ENCODE results near the gene NENF. TPM values are rescaled to one million over a fixed set of nuclear protein-coding genes. Genes with fewer than 3 reads are reported as not detected.
"Not testable (repeated sequence)": the region's sequence is repeated elsewhere in the genome, so short reads cannot be mapped to it uniquely, and the experiment has no call there.

The NENF gene
- total RNA-seq, 1 donor from 2014 or later = 88.2 TPM

DNA sequence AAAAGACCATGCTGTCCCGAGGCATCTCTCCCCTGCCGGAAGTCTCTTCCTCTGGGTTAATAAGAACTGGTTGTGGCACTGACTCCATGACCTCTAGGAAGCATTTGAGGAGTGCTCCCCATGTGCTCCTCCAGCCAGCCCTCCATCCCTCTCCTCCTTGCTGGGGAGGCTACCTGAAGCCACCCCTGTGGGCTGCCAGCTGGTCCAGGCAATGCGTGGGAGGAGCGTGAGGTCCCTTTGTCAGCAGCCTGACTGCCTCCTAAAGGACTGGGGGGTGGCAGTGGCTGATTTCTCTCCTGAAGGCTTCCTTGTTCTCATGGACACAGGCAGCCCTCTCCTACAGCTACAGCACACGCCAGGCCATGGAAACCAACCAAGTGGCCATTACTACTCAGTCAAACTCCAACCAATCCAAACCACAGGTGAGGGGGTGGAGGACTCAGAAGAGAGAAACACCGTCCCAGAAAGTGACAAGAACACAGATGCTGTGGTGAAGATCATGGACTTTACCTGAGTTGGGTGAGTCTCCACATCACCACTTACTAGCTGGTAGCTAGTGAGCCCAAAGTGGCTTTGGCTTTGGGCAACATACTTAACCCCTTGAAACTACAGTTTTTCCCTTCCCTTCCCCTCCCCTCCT lies 35.2 kb downstream of the NENF start:
- H3K27me3 ChIP-seq (ENCODE audit: control insufficient read depth in 3 of 3, insufficient read depth in 3 of 3, low read length in 3 of 3) = no peaks in the 10 kb centered on the region
- no peaks in the 10 kb centered on the region for H3K36me3 ChIP-seq (ENCODE audit: control insufficient read depth in 3 of 3, insufficient read depth in 3 of 3, low read length in 3 of 3)
- H3K4me1 ChIP-seq (ENCODE audit: control insufficient read depth in 3 of 3, insufficient read depth in 3 of 3, low read length in 3 of 3) = peaks cover 9 to 11% (median 10%) of the 10 kb centered on the region in 3 donors

DNA sequence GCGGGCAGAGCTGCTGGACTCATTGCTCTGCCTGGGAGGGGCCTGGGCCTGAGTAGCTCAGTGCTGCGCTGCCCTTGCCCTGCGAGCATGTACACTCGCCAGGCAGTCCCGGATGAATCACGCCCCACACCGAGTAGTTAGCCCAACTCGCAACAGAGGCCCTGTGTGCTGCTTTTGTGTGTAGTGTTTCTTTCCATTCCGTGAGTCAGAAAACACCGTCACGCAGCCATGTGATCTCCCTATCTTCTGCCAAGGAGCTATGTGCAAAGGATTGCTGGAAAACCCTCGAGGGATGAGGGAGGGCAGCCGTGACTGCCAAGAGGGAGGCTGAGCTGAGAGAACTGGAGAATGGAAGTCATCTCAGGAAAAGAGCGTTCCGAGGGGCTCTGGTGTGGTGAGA lies 37.3 kb downstream of the NENF start:
- no peaks in the 10 kb centered on the region for H3K9me3 ChIP-seq (ENCODE audit: control insufficient read depth in 3 of 3, low read length in 3 of 3)
- peak overlapping the region in 2 of 3 donors; percentile 70 to 76 for H3K9ac ChIP-seq (ENCODE audit: low read depth in 1 of 3, low read length in 3 of 3)
- H3K4me1 ChIP-seq (ENCODE audit: control insufficient read depth in 3 of 3, insufficient read depth in 3 of 3, low read length in 3 of 3) = peaks cover 9 to 11% (median 10%) of the 10 kb centered on the region in 3 donors
- peak overlapping the region; percentile 77 for H3K27ac ChIP-seq (ENCODE audit: low read depth, low read length)
- H3K4me3 ChIP-seq (ENCODE audit: low read length in 3 of 3) = peak overlapping the region; percentile 2 to 52 (median 34)
- no peaks in the 10 kb centered on the region for H3K27me3 ChIP-seq (ENCODE audit: control insufficient read depth in 3 of 3, insufficient read depth in 3 of 3, low read length in 3 of 3)
- no peaks in the 10 kb centered on the region for H3K36me3 ChIP-seq (ENCODE audit: control insufficient read depth in 3 of 3, insufficient read depth in 3 of 3, low read length in 3 of 3)

More for the DNA sequence above, 35.2 kb downstream of the NENF start:
- H3K27ac ChIP-seq (ENCODE audit: low read depth, low read length) = no peak overlapping the region
- H3K9ac ChIP-seq (ENCODE audit: low read depth in 1 of 3, low read length in 3 of 3) = no peak overlapping the region
- H3K9me3 ChIP-seq (ENCODE audit: control insufficient read depth in 3 of 3, low read length in 3 of 3) = no peaks in the 10 kb centered on the region
- H3K4me3 ChIP-seq (ENCODE audit: low read length in 3 of 3) = no peak overlapping the region

DNA sequence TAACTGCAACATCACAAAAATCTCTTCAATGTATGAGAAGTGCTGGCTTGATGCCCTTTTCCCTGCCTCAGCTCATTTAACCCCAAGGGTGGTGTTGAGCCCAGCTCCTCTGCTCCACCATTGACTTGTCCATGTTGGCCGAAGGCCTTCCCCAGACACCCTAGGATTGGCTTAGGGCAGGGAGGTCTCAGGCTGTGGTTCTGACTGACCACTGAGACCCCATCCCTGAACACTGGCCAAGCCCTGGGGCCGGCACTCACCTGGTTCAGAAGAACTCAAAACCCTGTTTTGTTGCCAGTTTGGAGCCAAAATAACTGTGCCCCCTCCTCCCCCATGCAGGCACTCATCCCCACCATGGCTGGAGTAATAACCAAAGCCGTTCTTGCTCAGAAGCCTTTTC lies 38.6 kb downstream of the NENF start:
- Histone ChIP-seq H3K27ac (ENCODE audit: low read depth, low read length) (no peak overlapping the region), H3K4me3 (ENCODE audit: low read length in 3 of 3) (no peak overlapping the region), H3K9me3 (ENCODE audit: control insufficient read depth in 3 of 3, low read length in 3 of 3) (no peaks in the 10 kb centered on the region), H3K27me3 (ENCODE audit: control insufficient read depth in 3 of 3, insufficient read depth in 3 of 3, low read length in 3 of 3) (no peaks in the 10 kb centered on the region), H3K36me3 (ENCODE audit: control insufficient read depth in 3 of 3, insufficient read depth in 3 of 3, low read length in 3 of 3) (no peaks in the 10 kb centered on the region), H3K4me1 (ENCODE audit: control insufficient read depth in 3 of 3, insufficient read depth in 3 of 3, low read length in 3 of 3) (peaks cover 9 to 11% (median 10%) of the 10 kb centered on the region in 3 donors), H3K9ac (ENCODE audit: low read depth in 1 of 3, low read length in 3 of 3) (no peak overlapping the region)

DNA sequence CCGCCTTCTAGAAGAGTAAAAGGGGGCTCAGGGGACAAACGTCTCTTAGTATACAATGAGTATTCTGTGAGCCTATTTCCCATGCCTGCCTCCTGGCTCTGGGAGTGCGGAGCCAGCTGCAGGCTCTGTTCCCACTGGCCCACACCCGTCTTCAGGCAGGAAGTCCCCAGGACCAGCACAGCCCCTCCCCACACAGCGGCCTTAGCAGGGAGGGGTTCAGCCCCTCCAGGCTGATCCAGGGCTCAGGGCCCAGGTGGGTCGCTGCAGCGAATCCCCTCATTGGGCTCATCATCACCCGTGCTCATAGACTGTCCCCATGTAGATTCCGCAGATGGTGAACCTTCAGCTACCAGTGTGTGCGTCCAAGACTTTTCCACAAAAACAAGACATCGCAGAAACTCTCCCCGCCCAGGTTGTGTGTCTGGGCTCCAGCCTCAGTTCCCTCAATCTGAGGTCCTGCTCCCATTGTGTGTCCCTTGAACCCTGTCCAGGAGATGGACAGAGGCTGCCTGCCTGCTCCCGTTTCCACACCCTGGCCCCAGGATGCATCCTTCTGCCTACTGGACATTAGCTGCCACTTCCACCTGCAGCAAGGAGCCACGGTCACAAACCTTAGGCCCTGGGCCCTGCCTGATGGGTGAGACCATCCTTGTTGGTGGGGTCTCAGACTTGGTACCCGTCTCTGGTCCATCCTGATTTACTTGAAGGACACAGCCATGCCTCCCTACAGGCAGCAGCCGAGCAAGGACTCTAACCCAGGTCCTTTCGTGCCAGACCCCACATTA lies 39.4 kb downstream of the NENF start:
- H3K4me3 ChIP-seq (ENCODE audit: low read length in 3 of 3) = no peak overlapping the region
- H3K27me3 ChIP-seq (ENCODE audit: control insufficient read depth in 3 of 3, insufficient read depth in 3 of 3, low read length in 3 of 3) = no peaks in the 10 kb centered on the region
- no peaks in the 10 kb centered on the region for H3K36me3 ChIP-seq (ENCODE audit: control insufficient read depth in 3 of 3, insufficient read depth in 3 of 3, low read length in 3 of 3)
- no peak overlapping the region for H3K27ac ChIP-seq (ENCODE audit: low read depth, low read length)
- H3K9me3 ChIP-seq (ENCODE audit: control insufficient read depth in 3 of 3, low read length in 3 of 3) = no peaks in the 10 kb centered on the region
- H3K4me1 ChIP-seq (ENCODE audit: control insufficient read depth in 3 of 3, insufficient read depth in 3 of 3, low read length in 3 of 3) = peaks cover 9 to 13% (median 10%) of the 10 kb centered on the region in 3 donors
- no peak overlapping the region for H3K9ac ChIP-seq (ENCODE audit: low read depth in 1 of 3, low read length in 3 of 3)

DNA sequence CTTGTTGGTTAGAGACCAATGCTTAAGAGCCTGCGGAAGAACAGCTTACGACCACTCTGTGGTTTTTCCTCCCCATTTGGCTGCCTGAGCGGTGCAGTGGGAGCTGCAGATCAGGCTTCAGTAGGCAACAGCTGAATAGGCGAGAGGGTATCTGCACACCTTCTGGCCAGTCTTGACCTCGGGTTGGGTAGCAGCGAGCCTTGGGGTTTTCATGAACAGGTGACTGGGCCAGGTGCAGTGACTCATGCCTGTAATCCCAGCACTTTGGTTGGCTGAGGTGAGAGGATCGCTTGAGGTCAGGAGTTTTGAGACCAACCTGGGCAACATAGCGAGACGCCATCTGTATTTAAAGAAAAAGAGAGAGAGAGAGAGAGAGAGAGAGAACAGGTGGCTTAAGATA lies 41.0 kb downstream of the NENF start:
- no peak overlapping the region for H3K4me3 ChIP-seq (ENCODE audit: low read length in 3 of 3)
- no peaks in the 10 kb centered on the region for H3K9me3 ChIP-seq (ENCODE audit: control insufficient read depth in 3 of 3, low read length in 3 of 3)
- H3K36me3 ChIP-seq (ENCODE audit: control insufficient read depth in 3 of 3, insufficient read depth in 3 of 3, low read length in 3 of 3) = no peaks in the 10 kb centered on the region
- H3K27ac ChIP-seq (ENCODE audit: low read depth, low read length) = no peak overlapping the region
- H3K4me1 ChIP-seq (ENCODE audit: control insufficient read depth in 3 of 3, insufficient read depth in 3 of 3, low read length in 3 of 3) = peaks cover 9 to 15% (median 10%) of the 10 kb centered on the region in 3 donors
- H3K27me3 ChIP-seq (ENCODE audit: control insufficient read depth in 3 of 3, insufficient read depth in 3 of 3, low read length in 3 of 3) = peaks cover 0 to 2% (median 0%) of the 10 kb centered on the region in 3 donors
- no peak overlapping the region for H3K9ac ChIP-seq (ENCODE audit: low read depth in 1 of 3, low read length in 3 of 3)

DNA sequence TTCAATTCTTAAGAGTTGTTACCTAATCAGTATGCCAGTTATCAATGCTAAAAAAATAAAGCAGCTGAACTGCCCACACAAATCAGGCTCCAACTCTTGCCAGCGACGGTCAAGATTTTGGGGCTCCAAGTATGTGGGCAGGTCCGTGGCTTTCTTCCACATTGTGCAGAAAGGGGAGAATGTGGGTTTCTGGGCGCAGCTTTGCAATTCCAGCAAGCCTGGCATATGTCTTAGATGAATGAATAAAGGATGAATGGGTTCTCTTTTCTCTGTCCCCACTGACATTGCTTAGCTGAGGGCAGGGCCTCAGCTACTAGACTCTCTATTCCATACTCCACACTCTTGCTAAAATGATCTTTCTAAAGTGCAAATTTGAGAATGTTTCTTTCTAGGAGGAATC lies 42.4 kb downstream of the NENF start:
- no peaks in the 10 kb centered on the region for H3K36me3 ChIP-seq (ENCODE audit: control insufficient read depth in 3 of 3, insufficient read depth in 3 of 3, low read length in 3 of 3)
- no peak overlapping the region for H3K27ac ChIP-seq (ENCODE audit: low read depth, low read length)
- H3K4me1 ChIP-seq (ENCODE audit: control insufficient read depth in 3 of 3, insufficient read depth in 3 of 3, low read length in 3 of 3) = peaks cover 4 to 10% (median 5%) of the 10 kb centered on the region in 3 donors
- no peak overlapping the region for H3K9ac ChIP-seq (ENCODE audit: low read depth in 1 of 3, low read length in 3 of 3)
- H3K9me3 ChIP-seq (ENCODE audit: control insufficient read depth in 3 of 3, low read length in 3 of 3) = no peaks in the 10 kb centered on the region
- peaks cover 0 to 2% (median 0%) of the 10 kb centered on the region in 3 donors for H3K27me3 ChIP-seq (ENCODE audit: control insufficient read depth in 3 of 3, insufficient read depth in 3 of 3, low read length in 3 of 3)
- no peak overlapping the region for H3K4me3 ChIP-seq (ENCODE audit: low read length in 3 of 3)

DNA sequence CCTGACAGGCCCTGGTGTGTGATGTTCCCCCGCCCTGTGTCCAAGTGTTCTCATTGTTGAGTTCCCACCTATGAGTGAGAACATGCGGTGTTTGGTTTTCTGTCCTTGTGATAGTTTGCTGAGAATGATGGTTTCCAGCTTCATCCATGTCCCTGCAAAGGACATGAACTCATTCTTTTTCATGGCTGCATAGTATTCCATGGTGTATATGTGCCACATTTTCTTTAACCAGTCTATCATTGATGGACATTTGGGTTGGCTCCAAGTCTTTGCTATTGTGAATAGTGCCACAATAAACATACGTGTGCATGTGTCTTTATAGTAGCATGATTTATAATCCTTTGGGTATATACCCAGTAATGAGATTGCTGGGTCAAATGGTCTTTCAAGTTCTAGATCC lies 43.1 kb downstream of the NENF start:
- not testable (repeated sequence) for H3K4me1 ChIP-seq (ENCODE audit: control insufficient read depth in 3 of 3, insufficient read depth in 3 of 3, low read length in 3 of 3); H3K9ac ChIP-seq (ENCODE audit: low read depth in 1 of 3, low read length in 3 of 3); H3K36me3 ChIP-seq (ENCODE audit: control insufficient read depth in 3 of 3, insufficient read depth in 3 of 3, low read length in 3 of 3); H3K27me3 ChIP-seq (ENCODE audit: control insufficient read depth in 3 of 3, insufficient read depth in 3 of 3, low read length in 3 of 3); H3K27ac ChIP-seq (ENCODE audit: low read depth, low read length); H3K4me3 ChIP-seq (ENCODE audit: low read length in 3 of 3); H3K9me3 ChIP-seq (ENCODE audit: control insufficient read depth in 3 of 3, low read length in 3 of 3)

DNA sequence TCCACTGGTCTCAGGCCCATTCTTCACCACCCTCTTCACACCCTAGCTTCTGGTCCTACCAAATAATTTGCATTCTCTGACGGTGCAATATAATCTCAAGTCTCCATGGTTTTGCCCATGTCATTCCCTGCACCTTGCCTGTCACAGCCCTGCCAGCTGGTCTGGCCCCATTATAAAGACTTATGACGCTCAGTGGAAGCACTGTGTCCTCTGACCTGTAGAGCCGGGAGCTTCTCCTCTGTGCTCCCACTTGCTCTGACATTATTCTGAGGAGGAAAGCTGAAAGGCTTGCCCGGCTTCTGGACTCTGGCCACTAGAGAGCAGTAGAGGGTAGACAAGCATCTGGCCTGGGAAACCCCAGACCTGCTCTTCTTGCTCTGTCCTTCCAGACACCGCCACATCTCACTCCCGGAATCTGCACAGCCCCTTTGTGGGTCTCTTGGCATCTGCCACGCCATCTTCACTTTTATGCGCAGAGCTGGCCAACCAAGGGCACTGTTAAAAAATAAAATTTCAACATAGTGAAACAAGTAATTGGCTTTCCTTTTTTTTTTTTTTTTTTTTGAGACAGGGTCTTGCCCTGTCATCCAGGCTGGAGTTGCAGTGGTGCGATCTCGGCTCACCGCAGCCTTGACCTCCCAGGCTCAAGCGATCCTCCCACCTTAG lies 44.4 kb downstream of the NENF start:
- Histone ChIP-seq H3K36me3 (ENCODE audit: control insufficient read depth in 3 of 3, insufficient read depth in 3 of 3, low read length in 3 of 3) (no peaks in the 10 kb centered on the region), H3K27ac (ENCODE audit: low read depth, low read length) (no peak overlapping the region), H3K9ac (ENCODE audit: low read depth in 1 of 3, low read length in 3 of 3) (no peak overlapping the region), H3K4me3 (ENCODE audit: low read length in 3 of 3) (no peak overlapping the region), H3K27me3 (ENCODE audit: control insufficient read depth in 3 of 3, insufficient read depth in 3 of 3, low read length in 3 of 3) (peaks cover 0 to 2% (median 0%) of the 10 kb centered on the region in 3 donors), H3K9me3 (ENCODE audit: control insufficient read depth in 3 of 3, low read length in 3 of 3) (no peaks in the 10 kb centered on the region), H3K4me1 (ENCODE audit: control insufficient read depth in 3 of 3, insufficient read depth in 3 of 3, low read length in 3 of 3) (peaks cover 0 to 4% (median 0%) of the 10 kb centered on the region in 3 donors)

DNA sequence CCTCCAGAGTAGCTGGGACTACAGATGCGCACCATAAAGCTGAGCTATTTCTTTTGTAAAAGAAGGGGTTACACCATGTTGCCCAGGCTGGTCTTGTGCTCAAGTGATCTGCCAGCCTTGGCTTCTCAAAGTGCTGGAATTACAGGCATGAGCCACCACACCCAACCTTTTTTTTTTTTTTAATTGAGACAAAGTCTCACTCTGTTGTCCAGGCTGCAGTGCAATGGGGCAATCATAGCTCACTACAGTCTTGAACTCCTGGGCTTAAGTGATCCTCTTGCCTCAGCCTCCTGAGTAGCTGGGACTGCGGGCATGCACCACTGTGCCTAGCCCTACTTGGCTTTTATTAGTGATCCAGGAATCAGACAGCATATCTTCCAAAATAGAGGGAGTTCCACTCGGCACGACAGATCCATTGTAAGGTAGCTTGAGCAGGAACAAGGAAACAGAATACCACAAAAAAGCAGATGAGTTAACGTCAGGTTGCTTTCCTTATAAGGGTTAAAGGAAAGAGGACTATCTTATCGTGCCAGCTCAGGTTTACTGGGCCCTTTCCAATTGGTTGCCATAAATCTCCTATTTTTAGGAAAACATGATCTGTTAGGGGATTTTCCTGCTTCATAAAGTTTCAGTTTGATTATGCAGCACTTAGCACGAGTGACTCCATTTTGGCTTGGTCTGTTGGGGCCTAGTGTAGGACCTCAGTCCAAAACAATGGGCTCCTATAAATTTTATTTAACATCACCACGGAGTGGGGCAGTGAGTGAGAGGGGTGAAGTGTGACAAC lies 45.2 kb downstream of the NENF start:
- Histone ChIP-seq H3K27me3 (ENCODE audit: control insufficient read depth in 3 of 3, insufficient read depth in 3 of 3, low read length in 3 of 3) (peaks cover 0 to 2% (median 0%) of the 10 kb centered on the region in 3 donors), H3K36me3 (ENCODE audit: control insufficient read depth in 3 of 3, insufficient read depth in 3 of 3, low read length in 3 of 3) (no peaks in the 10 kb centered on the region), H3K9me3 (ENCODE audit: control insufficient read depth in 3 of 3, low read length in 3 of 3) (no peaks in the 10 kb centered on the region), H3K4me3 (ENCODE audit: low read length in 3 of 3) (no peak overlapping the region), H3K4me1 (ENCODE audit: control insufficient read depth in 3 of 3, insufficient read depth in 3 of 3, low read length in 3 of 3) (peaks cover 0 to 7% (median 0%) of the 10 kb centered on the region in 3 donors), H3K9ac (ENCODE audit: low read depth in 1 of 3, low read length in 3 of 3) (no peak overlapping the region), H3K27ac (ENCODE audit: low read depth, low read length) (no peak overlapping the region)

Data from skeletal muscle tissue (tissue), 4 donors.